WTC11 (cell line): ENCODE data around the gene LAMA2.

Experiments used
- CTCF ChIP-seq: fragments of 200-600 bp; IDR thresholded peaks from 2 replicates; pipeline ENCODE4 v1.8.0; 2022; ENCODE audit warnings: antibody characterized with exemption
- E2F1 ChIP-seq: sonication (generic); formaldehyde crosslinking; IDR thresholded peaks from 2 replicates; pipeline ENCODE4 v1.8.0; 2022; ENCODE audit warnings: mild to moderate bottlenecking, missing genetic modification reagents
- E2F5 ChIP-seq: sonication (generic); formaldehyde crosslinking; IDR thresholded peaks from 2 replicates; pipeline ENCODE4 v1.8.1; 2022; ENCODE audit warnings: mild to moderate bottlenecking, moderate library complexity, missing genetic modification reagents
- FOXP4 ChIP-seq: sonication (generic); formaldehyde crosslinking; IDR thresholded peaks from 2 replicates; pipeline ENCODE4 v1.8.0; 2022; ENCODE audit warnings: mild to moderate bottlenecking, missing genetic modification reagents
- MAX ChIP-seq: sonication (generic); formaldehyde crosslinking; IDR thresholded peaks from 2 replicates; pipeline ENCODE4 v1.8.0; 2022; ENCODE audit warnings: mild to moderate bottlenecking, missing genetic modification reagents
- NFE2L1 ChIP-seq: sonication (generic); formaldehyde crosslinking; IDR thresholded peaks from 2 replicates; pipeline ENCODE4 v1.8.1; 2023; ENCODE audit warnings: missing genetic modification reagents
- NFYB ChIP-seq: sonication (generic); formaldehyde crosslinking; conservative IDR thresholded peaks from 2 replicates; pipeline ENCODE4 v1.8.0; 2022; ENCODE audit warnings: low read depth, missing genetic modification reagents
- PREB ChIP-seq: sonication (generic); formaldehyde crosslinking; IDR thresholded peaks from 2 replicates; pipeline ENCODE4 v1.8.1; 2022; ENCODE audit warnings: mild to moderate bottlenecking, missing genetic modification reagents, moderate library complexity, borderline replicate concordance
- SP1 ChIP-seq: sonication (generic); formaldehyde crosslinking; conservative IDR thresholded peaks from 2 replicates; pipeline ENCODE4 v1.8.1; 2022; ENCODE audit warnings: missing genetic modification reagents
- ZNF121 ChIP-seq: sonication (generic); formaldehyde crosslinking; IDR thresholded peaks from 2 replicates; pipeline ENCODE4 v1.8.0; 2023; ENCODE audit warnings: missing genetic modification reagents
- ZNF671 ChIP-seq: fragments of 250-450 bp; sonication (Bioruptor Pico); IDR thresholded peaks from 2 replicates; pipeline ENCODE4 v1.8.0; 2021; ENCODE audit warnings: mild to moderate bottlenecking

- TF ChIP-seq SP1 (CRISPR knock-in tag) (no peak), NFE2L1 (CRISPR knock-in tag) (no peak), CTCF (no peak), ZNF671 (no peak), PREB (no peak), MAX (CRISPR knock-in tag) (no peak), FOXP4 (CRISPR knock-in tag) (no peak), E2F1 (CRISPR knock-in tag) (no peak), E2F5 (CRISPR knock-in tag) (no peak), NFYB (CRISPR knock-in tag) (no peak), ZNF121 (CRISPR knock-in tag) (no peak)
These were observed 2.4 kb downstream of the LAMA2 start for GRCh38 chr6:128885381-128885780.
